Hippocampal formation (tissue), 2 donors: Measurements from ENCODE around the gene GDPGP1.
A peak's percentile ranks its signal among the peaks of the same experiment; 100 is the strongest.
"Not testable (repeated sequence)": the region's sequence is repeated elsewhere in the genome, so short reads cannot be mapped to it uniquely, and the experiment has no call there.

Source experiments
- DNase-seq, 2 donors: peaks; one replicate each; lab custom pipeline; 2025; lab: John Stamatoyannopoulos, UW

Gene GDPGP1

GRCh38 chr15:90234096-90234988 lies at the start of gene GDPGP1:
TSS of gene GDPGP1 (plus strand) at chr15:90234209. CDS start at chr15:90240909, 6,700 bp downstream.
- DNase-seq = no peak

- peak; percentile 27 to 57 for DNase-seq
Measured at GRCh38 chr15:90184786-90185704, 49.0 kb upstream of the GDPGP1 start.

GRCh38 chr15:90187257-90187868 lies 46.6 kb upstream of the GDPGP1 start:
- peak in 1 of 2 donors; percentile 31 for DNase-seq

GRCh38 chr15:90188065-90188464 lies 45.9 kb upstream of the GDPGP1 start:
- DNase-seq = not testable (repeated sequence)

GRCh38 chr15:90188914-90189748 lies 44.9 kb upstream of the GDPGP1 start:
- no peak for DNase-seq

- DNase-seq = no peak
Measured at GRCh38 chr15:90189781-90190467, 44.1 kb upstream of the GDPGP1 start.

- DNase-seq = no peak
Measured at GRCh38 chr15:90190606-90191343, 43.2 kb upstream of the GDPGP1 start.

- DNase-seq = no peak
Measured at GRCh38 chr15:90191344-90191687, 42.7 kb upstream of the GDPGP1 start.

- peak; percentile 77 to 92 for DNase-seq
Measured at GRCh38 chr15:90191794-90192509, 42.1 kb upstream of the GDPGP1 start.

- DNase-seq = peak in 1 of 2 donors; percentile 73
Measured at GRCh38 chr15:90192961-90193786, 40.8 kb upstream of the GDPGP1 start.

GRCh38 chr15:90194655-90195054 lies 39.4 kb upstream of the GDPGP1 start:
- no peak for DNase-seq

- DNase-seq = no peak
Measured at GRCh38 chr15:90200534-90201129, 33.4 kb upstream of the GDPGP1 start.

- peak; percentile 53 to 60 for DNase-seq
Measured at GRCh38 chr15:90201130-90201943, 32.7 kb upstream of the GDPGP1 start, which contains the start of gene SEMA4B. TSS of gene SEMA4B (plus strand) at chr15:90201330. CDS start at chr15:90201579, 249 bp downstream.

GRCh38 chr15:90201944-90202375 lies 32.0 kb upstream of the GDPGP1 start:
- no peak for DNase-seq

GRCh38 chr15:90202929-90203328 lies 31.1 kb upstream of the GDPGP1 start:
- DNase-seq = no peak

GRCh38 chr15:90203473-90203872 lies 30.5 kb upstream of the GDPGP1 start:
- DNase-seq = no peak

- DNase-seq = no peak
Measured at GRCh38 chr15:90203922-90204321, 30.1 kb upstream of the GDPGP1 start.
